Measurements from ENCODE around the gene TEPSIN.

DNA sequence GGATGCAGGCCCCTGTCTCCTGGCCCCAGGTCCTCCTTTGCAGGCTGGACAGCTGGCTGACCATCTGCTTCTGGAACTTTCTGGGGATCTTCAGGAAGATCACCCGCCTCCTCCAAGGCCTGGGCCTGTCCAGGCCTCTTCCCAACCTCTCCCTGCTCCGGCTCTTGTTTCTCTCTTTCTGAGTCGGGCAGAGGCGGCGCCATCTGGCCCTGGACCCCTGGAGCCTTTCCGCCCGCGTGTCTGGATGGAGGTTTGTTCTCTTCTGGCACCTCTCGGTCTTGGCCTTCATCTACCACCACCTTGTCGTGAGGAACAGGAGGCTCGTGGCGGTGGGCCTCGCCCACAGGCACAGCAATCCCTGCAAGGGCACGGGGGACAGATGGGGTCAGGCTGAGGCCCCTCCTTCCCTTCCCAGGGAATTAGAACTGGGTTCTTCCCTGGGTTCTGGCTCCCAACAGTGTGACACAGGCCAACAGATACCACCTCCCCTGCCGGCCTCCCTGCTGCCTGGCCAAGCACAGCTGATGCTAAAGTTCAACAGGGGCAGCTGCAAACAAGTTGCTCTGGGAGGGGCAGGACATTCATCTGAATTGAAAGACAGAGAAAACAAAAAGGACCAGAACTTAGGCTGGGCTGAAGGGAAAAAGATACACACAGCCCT, 13.6 kb upstream of the TEPSIN start:
- TF ChIP-seq, protein P1, sequence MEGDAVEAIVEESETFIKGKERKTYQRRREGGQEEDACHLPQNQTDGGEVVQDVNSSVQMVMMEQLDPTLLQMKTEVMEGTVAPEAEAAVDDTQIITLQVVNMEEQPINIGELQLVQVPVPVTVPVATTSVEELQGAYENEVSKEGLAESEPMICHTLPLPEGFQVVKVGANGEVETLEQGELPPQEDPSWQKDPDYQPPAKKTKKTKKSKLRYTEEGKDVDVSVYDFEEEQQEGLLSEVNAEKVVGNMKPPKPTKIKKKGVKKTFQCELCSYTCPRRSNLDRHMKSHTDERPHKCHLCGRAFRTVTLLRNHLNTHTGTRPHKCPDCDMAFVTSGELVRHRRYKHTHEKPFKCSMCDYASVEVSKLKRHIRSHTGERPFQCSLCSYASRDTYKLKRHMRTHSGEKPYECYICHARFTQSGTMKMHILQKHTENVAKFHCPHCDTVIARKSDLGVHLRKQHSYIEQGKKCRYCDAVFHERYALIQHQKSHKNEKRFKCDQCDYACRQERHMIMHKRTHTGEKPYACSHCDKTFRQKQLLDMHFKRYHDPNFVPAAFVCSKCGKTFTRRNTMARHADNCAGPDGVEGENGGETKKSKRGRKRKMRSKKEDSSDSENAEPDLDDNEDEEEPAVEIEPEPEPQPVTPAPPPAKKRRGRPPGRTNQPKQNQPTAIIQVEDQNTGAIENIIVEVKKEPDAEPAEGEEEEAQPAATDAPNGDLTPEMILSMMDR (IDR thresholded peaks at IDR 0.05; ENCODE audit: insufficient read depth, low read length), result no peak
- TF ChIP-seq POLR2AphosphoS5 (IDR thresholded peaks at IDR 0.05; ENCODE audit: low read depth), result no peak
- TF ChIP-seq, protein P2, sequence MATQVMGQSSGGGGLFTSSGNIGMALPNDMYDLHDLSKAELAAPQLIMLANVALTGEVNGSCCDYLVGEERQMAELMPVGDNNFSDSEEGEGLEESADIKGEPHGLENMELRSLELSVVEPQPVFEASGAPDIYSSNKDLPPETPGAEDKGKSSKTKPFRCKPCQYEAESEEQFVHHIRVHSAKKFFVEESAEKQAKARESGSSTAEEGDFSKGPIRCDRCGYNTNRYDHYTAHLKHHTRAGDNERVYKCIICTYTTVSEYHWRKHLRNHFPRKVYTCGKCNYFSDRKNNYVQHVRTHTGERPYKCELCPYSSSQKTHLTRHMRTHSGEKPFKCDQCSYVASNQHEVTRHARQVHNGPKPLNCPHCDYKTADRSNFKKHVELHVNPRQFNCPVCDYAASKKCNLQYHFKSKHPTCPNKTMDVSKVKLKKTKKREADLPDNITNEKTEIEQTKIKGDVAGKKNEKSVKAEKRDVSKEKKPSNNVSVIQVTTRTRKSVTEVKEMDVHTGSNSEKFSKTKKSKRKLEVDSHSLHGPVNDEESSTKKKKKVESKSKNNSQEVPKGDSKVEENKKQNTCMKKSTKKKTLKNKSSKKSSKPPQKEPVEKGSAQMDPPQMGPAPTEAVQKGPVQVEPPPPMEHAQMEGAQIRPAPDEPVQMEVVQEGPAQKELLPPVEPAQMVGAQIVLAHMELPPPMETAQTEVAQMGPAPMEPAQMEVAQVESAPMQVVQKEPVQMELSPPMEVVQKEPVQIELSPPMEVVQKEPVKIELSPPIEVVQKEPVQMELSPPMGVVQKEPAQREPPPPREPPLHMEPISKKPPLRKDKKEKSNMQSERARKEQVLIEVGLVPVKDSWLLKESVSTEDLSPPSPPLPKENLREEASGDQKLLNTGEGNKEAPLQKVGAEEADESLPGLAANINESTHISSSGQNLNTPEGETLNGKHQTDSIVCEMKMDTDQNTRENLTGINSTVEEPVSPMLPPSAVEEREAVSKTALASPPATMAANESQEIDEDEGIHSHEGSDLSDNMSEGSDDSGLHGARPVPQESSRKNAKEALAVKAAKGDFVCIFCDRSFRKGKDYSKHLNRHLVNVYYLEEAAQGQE (IDR thresholded peaks at IDR 0.05; ENCODE audit: insufficient replicate concordance, low read depth), result no peak
